Measurements from ENCODE around the gene ARVCF.

DNA sequence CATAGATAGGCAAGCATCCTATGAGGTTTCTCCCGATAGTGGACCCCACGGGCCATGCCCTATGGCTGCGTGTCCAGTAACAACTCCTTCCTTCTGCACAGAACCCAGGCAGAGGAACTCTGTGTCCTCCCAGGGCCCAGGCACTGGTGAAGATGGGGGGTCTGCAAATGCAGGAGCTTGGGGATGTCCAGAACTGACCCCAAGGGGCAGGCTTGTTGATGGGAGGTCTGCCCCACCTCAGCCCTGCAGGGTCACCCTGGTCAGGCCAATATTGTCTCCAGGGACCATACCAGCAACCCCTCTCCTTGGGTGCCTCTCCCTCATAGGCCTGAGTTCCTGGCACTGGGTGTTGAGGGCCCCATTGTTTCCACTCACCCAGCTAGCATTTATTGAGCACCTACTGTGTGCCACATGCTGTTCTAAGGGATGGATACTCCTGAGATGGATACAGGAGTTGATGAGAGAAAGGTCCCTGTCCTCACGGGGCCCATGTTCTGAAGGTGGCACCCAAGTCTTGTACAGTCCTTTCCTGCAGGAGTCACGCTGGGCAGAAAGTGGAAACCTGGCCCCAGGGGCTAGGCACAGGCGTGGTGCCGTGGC is 48.7 kb downstream of the ARVCF start:
- TF ChIP-seq, protein P1, sequence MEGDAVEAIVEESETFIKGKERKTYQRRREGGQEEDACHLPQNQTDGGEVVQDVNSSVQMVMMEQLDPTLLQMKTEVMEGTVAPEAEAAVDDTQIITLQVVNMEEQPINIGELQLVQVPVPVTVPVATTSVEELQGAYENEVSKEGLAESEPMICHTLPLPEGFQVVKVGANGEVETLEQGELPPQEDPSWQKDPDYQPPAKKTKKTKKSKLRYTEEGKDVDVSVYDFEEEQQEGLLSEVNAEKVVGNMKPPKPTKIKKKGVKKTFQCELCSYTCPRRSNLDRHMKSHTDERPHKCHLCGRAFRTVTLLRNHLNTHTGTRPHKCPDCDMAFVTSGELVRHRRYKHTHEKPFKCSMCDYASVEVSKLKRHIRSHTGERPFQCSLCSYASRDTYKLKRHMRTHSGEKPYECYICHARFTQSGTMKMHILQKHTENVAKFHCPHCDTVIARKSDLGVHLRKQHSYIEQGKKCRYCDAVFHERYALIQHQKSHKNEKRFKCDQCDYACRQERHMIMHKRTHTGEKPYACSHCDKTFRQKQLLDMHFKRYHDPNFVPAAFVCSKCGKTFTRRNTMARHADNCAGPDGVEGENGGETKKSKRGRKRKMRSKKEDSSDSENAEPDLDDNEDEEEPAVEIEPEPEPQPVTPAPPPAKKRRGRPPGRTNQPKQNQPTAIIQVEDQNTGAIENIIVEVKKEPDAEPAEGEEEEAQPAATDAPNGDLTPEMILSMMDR (IDR thresholded peaks at IDR 0.05): no peak
- TF ChIP-seq POLR2AphosphoS5 (IDR thresholded peaks at IDR 0.05): no peak
